ENCODE measurements around the gene ZNF512B.

DNA sequence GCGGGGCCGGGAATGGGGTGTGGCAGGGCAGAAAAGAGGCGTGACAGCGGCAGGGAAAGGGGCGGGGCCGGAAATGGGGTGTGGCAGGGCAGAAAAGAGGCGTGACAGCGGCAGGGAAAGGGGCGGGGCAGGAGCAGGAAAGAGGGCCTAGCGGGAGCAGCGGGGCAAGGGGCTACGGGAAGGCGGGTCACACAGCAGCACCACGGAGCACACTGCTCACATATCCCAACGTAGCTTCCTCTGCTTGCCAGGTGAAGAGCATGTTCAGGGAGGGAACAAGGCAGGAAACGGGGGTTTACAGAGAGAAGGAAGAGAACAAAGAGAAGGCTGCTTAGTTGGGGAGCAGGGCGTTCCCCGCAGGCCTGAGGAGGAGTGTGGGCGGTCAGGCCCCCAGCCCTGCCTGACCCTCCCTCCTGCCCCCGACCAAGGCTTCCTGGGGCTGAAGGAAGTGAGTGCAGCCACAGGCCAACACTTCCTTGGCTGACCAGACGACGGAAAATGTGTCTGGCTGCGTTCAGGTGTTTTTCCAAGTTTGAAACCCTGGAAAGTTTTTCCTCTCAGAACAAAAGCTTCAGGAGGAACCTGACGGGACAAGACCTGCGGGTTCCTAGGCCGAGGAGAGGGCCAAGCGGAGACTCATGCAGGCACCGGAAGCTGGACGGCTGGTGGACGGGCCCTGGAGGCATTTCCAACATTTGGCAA is 27.3 kb downstream of the ZNF512B start:
- TF ChIP-seq MAX (IDR thresholded peaks at IDR 0.05) = no peak
- TF ChIP-seq, protein P1, sequence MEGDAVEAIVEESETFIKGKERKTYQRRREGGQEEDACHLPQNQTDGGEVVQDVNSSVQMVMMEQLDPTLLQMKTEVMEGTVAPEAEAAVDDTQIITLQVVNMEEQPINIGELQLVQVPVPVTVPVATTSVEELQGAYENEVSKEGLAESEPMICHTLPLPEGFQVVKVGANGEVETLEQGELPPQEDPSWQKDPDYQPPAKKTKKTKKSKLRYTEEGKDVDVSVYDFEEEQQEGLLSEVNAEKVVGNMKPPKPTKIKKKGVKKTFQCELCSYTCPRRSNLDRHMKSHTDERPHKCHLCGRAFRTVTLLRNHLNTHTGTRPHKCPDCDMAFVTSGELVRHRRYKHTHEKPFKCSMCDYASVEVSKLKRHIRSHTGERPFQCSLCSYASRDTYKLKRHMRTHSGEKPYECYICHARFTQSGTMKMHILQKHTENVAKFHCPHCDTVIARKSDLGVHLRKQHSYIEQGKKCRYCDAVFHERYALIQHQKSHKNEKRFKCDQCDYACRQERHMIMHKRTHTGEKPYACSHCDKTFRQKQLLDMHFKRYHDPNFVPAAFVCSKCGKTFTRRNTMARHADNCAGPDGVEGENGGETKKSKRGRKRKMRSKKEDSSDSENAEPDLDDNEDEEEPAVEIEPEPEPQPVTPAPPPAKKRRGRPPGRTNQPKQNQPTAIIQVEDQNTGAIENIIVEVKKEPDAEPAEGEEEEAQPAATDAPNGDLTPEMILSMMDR (IDR thresholded peaks at IDR 0.05; ENCODE audit: low read depth, low read length, missing input control) = no peak
- TF ChIP-seq, protein P2, sequence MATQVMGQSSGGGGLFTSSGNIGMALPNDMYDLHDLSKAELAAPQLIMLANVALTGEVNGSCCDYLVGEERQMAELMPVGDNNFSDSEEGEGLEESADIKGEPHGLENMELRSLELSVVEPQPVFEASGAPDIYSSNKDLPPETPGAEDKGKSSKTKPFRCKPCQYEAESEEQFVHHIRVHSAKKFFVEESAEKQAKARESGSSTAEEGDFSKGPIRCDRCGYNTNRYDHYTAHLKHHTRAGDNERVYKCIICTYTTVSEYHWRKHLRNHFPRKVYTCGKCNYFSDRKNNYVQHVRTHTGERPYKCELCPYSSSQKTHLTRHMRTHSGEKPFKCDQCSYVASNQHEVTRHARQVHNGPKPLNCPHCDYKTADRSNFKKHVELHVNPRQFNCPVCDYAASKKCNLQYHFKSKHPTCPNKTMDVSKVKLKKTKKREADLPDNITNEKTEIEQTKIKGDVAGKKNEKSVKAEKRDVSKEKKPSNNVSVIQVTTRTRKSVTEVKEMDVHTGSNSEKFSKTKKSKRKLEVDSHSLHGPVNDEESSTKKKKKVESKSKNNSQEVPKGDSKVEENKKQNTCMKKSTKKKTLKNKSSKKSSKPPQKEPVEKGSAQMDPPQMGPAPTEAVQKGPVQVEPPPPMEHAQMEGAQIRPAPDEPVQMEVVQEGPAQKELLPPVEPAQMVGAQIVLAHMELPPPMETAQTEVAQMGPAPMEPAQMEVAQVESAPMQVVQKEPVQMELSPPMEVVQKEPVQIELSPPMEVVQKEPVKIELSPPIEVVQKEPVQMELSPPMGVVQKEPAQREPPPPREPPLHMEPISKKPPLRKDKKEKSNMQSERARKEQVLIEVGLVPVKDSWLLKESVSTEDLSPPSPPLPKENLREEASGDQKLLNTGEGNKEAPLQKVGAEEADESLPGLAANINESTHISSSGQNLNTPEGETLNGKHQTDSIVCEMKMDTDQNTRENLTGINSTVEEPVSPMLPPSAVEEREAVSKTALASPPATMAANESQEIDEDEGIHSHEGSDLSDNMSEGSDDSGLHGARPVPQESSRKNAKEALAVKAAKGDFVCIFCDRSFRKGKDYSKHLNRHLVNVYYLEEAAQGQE (IDR thresholded peaks at IDR 0.05) = no peak
- TF ChIP-seq, protein P3, sequence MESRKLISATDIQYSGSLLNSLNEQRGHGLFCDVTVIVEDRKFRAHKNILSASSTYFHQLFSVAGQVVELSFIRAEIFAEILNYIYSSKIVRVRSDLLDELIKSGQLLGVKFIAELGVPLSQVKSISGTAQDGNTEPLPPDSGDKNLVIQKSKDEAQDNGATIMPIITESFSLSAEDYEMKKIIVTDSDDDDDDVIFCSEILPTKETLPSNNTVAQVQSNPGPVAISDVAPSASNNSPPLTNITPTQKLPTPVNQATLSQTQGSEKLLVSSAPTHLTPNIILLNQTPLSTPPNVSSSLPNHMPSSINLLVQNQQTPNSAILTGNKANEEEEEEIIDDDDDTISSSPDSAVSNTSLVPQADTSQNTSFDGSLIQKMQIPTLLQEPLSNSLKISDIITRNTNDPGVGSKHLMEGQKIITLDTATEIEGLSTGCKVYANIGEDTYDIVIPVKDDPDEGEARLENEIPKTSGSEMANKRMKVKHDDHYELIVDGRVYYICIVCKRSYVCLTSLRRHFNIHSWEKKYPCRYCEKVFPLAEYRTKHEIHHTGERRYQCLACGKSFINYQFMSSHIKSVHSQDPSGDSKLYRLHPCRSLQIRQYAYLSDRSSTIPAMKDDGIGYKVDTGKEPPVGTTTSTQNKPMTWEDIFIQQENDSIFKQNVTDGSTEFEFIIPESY (IDR thresholded peaks at IDR 0.05) = no peak
- no peak for TF ChIP-seq HNF4G (IDR thresholded peaks at IDR 0.05)
- no peak for TF ChIP-seq GABPA (IDR thresholded peaks at IDR 0.05 in 1 of 2, conservative IDR thresholded peaks at IDR 0.05 in 1 of 2)
- TF ChIP-seq EGR1 (IDR thresholded peaks at IDR 0.05; ENCODE audit: low read depth in 2 of 2) = no peak
- no peak for TF ChIP-seq YY1 (IDR thresholded peaks at IDR 0.05)
